Activated naive CD4-positive, alpha-beta T cell treated with anti-CD3 and anti-CD28 coated beads, Interleukin-2, amount 50 U/mL, for 16 hours (primary cell): Measurements from ENCODE around the gene KRTAP1-4.
"Not testable (repeated sequence)": the region's sequence is repeated elsewhere in the genome, so short reads cannot be mapped to it uniquely, and the experiment has no call there.

ENCODE experiments used
- DNase-seq: peaks from one replicate; pipeline ENCODE4 v3.0.0-alpha.2; 2020

Gene KRTAP1-4

GRCh38 chr17:41029633-41030245, at the start of gene KRTAP1-4:
KRTAP1-4 (minus strand) TSS chr17:41030195; CDS start chr17:41030078, 117 bp downstream.
- DNase-seq: no peak

- DNase-seq: no peak
Measured at GRCh38 chr17:41076788-41077187, 46.8 kb upstream of the KRTAP1-4 start.

DNA sequence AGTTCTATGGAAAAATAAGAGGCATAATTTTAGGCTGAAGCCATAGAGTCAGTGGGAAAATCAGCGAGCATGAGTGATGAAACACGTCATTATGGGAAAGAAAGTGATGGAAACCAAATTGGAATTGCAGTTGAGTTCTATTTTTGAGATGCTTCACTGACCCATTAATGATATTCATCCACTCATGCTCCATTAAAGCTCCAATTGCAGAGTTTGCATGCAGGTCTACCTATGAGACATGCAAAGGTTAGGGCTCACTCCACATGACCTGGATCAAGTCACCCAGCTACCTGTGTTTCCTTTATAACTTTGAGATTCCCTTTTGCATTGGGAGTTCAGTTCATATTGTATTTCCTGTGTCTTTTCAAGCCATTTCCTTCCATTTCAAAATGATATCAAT, 43.7 kb upstream of the KRTAP1-4 start:
- DNase-seq: no peak

DNA sequence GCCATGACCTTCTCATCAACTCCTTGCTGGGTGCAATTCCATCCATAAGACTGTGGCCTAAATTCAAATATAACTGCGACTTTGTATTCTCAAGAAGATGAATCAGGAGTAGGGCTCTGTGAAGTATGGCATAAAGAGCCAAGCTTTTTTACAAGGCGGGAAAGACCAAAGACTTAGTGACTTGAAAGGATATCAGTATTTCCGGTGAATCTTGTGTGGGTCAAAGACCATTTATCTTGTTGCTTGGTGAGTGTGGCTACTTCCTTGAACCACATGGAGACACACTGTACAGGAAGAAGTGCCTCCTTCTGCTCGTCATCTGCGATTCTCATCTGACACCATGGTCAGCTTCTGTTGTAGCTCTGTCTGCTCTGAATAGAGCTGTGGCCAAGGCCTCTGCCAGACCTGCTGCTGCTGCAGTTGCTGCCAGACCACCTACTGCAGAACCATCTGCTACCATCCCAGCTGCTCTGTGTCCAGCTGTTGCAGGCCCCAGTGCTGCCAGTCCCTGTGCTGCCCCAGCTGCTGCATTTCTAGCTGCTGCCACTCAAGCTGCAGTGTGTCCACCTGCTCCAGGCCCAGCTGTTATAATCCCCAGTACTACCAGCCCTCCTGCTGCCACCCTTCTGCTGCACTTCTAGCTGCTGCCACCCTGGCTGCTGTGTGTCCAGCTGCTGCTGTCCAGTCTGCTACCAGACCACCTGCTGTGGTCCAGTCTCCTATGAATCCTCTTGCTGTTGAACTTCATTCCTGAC, 41.8 kb upstream of the KRTAP1-4 start:
- no peak for DNase-seq

DNA sequence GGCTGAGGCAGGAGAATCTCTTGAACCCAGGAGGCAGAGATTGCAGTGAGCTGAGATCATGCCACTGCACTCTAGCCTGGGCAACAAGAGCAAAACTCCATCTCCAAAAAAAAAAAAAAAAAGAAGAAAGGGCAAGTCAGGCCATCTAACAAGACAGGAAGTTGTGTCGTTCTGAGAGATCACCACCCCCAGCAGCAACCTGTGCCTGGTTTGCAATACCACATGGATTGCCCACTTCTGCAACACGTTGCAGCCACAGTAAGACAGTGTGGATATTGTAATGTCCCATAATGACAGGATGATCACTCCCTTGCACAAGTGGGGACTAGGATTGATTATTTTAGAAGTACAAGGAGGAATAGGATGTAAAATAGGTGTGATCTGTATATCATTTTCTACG, 39.0 kb upstream of the KRTAP1-4 start:
- DNase-seq: no peak

GRCh38 chr17:41067281-41067680, 37.3 kb upstream of the KRTAP1-4 start:
- no peak for DNase-seq

DNA sequence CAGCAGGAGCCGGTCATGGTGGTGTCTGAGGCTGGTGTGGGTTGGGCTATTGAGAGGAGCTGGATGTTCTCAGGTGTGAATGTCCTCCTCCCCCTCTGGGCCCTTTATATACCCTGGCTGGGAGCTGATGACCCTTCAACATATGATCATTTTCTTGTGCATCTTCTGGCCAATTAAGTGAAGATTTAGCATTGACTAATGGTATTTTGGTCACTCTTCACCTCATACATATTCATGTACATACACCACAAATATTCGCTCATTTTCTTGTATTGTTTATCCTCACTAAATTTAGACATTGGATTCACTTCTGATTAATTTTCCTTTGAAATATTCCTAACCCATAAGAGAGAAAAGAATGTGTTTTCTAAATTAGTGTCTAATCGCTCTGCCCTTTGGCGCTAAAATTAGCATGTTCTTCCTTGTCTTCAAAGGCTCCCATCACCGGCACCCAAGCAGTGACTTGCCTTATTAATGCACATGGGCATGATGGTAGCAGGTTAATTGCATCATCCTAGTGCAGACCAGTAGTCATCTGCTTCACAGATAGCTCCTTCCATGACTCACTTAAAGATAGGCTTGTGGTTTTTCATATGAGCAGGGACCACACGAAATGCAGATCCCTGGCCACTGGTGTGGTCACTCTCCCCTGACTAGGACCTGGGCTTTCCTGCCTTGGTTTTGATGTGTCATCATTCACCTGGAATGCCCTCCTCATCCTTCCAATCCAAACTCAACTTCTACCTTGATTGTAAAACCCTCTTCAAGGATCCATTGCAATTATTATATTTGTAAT, 36.0 kb upstream of the KRTAP1-4 start, which contains the start of gene KRTAP2-4:
TSS of gene KRTAP2-4 (minus strand) at position 51 of the 796 bp plus-strand sequence. CDS start at position 17, 34 bp downstream.
- DNase-seq: no peak

DNA sequence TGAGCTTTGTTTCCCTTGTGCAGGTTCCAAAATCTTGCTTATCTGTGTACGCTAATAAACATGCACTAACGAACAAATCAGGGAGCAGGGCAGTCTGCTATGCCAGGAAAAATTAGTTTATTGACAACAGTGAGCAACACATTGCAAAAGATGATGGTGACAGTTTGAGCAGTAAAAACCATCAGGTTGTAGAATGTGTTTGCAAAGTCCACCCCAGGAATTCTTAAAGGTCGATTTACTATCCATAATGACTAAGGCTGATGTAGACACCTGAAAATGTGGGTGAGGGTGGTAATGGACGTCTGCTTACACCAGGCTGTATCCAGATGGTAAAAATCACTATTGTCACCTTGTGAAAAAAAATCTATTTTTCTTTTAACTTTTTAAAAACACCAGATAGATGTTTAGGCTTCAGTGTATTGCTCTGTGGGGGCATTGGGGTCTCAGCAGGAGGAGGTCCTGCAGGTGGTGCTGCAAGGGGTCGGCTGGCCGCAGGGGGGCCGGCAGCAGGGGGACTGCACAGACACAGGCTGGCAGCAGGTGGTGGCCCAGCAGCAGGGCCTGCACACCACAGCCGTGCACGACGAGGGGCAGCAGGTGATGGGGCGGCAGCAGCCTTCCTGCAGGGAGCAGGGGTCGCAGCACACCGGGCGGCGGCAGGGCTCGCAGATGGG, 35.2 kb upstream of the KRTAP1-4 start:
- not testable (repeated sequence) for DNase-seq

GRCh38 chr17:41064301-41064700, 34.3 kb upstream of the KRTAP1-4 start:
- no peak for DNase-seq

DNA sequence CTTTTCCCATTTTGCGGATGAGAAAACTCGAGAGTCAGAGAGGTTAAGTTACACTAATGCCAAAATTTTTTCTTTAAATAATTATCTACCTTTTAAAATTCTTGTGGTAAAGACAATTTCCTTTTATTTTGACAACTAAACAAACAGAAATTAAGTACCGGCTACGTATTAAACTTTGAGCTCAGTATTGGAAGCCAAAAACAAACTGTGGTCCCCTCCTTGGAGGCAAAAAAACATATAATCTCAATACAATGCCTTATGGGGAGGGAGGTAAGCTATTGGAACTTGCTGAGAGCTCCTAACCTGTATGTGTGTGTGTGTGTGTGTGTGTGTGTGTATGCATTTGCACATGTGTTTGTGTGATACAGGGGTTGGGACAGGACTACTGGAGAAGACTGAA, 33.5 kb upstream of the KRTAP1-4 start:
- no peak for DNase-seq

- DNase-seq: no peak
Measured at GRCh38 chr17:41061964-41062363, 32.0 kb upstream of the KRTAP1-4 start.

DNA sequence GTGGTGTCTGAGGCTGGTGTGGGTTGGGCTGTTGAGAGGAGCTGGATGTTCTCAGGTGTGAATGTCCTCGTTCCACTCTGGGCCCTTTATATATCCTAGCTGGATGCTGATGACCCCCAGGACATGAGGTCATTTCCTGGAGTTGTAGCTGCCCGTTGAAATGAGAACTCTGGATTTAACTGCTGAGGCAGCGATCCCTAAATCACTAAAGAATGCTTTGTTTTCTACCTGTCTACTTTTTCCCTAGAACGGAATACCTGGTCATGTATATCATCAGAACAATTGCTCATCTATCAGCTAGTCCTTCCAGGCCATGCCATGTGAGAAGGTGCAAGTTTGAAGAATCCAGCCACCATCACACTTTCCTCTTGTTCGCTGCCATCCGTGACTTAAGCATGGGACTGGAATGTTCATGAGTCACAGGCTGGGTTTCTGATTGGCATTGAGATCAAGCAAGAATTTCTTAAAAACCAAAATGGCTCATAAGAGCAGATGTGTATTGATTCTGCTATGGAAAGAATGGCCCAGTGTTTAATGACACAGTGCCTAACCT, 30.1 kb upstream of the KRTAP1-4 start, which contains the start of gene KRTAP2-3:
TSS of gene KRTAP2-3 (minus strand) at position 63 of the 553 bp plus-strand sequence. CDS start 64 bp downstream, outside the sequence.
- no peak for DNase-seq

DNA sequence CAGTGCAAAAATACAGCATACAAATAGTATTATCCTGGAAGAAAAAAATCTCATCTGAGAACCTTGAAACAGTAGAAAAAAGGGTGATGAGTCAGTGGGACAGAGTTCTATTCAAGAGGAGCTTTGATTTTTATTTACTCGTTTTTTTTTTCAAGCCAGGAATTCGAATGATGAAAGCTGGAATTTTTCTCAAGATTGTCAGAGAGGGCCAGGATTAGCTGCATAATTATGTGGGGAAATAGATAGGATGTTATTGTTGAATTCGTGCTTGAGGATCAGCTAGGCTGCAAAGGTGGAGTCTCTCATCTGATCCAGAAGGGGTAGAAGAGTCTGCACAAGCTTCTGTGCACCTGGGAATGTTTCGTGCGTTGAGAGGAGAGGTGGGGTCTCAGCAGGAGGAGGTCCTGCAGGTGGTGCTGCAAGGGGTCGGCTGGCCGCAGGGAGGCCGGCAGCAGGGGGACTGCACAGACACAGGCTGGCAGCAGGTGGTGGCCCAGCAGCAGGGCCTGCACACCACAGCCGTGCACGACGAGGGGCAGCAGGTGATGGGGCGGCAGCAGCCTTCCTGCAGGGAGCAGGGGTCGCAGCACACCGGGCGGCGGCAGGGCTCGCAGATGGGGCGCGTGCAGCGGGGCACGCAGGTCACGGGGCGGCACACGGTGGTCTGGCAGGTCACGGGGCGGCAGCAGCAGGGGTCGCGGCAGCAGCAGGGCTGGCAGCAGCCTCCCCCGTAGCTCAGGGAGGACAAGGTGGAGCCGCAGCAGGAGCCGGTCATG, 29.5 kb upstream of the KRTAP1-4 start:
- not testable (repeated sequence) for DNase-seq

DNA sequence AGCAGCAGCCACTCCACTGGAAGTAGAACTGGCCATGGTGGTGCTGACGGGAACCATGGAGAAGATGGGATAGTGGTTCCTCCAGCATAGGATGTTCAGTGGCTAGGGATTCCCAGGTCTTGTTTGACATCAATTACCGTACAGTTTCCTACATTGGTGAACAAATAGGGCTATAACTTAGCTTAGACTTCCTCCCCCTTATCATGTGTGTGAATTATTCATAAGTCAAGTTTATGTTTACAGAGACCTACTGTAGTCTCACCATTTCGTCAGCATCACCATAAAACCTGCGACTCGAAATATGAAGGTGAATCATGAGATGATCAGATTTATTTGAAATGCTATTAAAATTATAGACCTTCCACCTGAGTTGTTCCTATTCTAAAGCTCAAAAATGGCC, 28.7 kb upstream of the KRTAP1-4 start:
- DNase-seq: no peak

GRCh38 chr17:41057547-41057946, 27.6 kb upstream of the KRTAP1-4 start:
- DNase-seq: no peak

GRCh38 chr17:41055130-41055529, 25.1 kb upstream of the KRTAP1-4 start, which contains the start of gene KRTAP2-2:
KRTAP2-2 (minus strand) TSS chr17:41055230; CDS start chr17:41055211, 19 bp downstream.
- DNase-seq: not testable (repeated sequence)

GRCh38 chr17:41054556-41054955, 24.6 kb upstream of the KRTAP1-4 start:
- DNase-seq: not testable (repeated sequence)

DNA sequence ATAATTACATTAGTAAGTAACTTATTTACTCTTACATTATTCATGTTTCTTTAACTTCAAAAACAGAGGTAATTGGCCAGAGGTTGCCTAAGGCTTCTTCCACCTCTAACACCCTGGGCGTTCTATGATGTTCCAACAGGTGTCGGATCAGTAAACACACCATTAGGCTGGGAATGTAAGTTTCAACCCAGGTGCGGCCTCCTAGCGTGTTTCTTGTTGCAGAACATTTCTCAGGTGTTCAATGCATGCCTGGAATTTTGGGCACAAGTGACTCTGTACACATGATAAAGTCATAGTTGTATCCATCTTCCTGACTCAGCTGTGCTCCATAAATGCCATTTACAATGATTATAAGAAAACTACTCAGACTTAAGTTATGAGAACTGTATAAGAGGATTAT, 24.0 kb upstream of the KRTAP1-4 start:
- DNase-seq: no peak

DNA sequence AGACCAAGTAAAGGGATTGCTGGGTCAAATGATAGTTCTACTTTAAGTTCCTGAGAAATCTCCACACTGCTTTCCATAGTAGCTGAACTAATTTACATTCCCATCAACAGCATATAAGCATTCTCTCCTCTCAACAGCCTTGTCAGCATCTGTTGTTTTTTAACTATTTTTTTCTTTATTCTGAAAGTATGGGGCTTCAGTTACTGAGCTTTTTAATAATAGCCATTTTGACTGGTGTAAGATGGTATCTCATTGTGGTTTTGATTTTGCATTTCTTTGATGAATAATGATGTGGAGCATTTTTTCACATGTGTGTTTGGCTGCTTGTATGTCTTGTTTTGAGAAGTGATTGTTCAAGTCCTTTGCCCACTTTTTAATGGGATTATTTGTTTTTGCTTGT, 22.6 kb upstream of the KRTAP1-4 start:
- DNase-seq: no peak

DNA sequence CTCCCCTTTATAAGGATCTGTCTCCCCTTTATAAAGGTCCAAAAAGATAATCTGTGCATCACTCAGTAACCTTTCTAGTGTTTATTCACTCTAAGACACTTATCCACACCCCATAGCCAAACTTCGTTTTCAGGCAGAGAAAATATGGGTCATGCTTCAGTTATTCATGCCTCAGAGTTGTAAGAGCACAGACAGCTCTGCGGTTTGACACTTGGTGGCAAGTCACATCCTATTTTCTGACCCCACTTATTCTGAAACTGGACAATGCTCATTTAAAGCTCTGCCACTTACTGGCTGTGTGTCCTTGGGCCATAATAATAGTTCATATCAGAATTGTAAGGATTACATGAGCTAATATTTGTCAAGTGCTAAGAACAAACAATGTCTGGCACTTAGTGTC, 19.1 kb upstream of the KRTAP1-4 start:
- no peak for DNase-seq

GRCh38 chr17:41048441-41048840, 18.4 kb upstream of the KRTAP1-4 start:
- DNase-seq: no peak
